ENCODE data around the gene POMT2.

The POMT2 gene

DNA sequence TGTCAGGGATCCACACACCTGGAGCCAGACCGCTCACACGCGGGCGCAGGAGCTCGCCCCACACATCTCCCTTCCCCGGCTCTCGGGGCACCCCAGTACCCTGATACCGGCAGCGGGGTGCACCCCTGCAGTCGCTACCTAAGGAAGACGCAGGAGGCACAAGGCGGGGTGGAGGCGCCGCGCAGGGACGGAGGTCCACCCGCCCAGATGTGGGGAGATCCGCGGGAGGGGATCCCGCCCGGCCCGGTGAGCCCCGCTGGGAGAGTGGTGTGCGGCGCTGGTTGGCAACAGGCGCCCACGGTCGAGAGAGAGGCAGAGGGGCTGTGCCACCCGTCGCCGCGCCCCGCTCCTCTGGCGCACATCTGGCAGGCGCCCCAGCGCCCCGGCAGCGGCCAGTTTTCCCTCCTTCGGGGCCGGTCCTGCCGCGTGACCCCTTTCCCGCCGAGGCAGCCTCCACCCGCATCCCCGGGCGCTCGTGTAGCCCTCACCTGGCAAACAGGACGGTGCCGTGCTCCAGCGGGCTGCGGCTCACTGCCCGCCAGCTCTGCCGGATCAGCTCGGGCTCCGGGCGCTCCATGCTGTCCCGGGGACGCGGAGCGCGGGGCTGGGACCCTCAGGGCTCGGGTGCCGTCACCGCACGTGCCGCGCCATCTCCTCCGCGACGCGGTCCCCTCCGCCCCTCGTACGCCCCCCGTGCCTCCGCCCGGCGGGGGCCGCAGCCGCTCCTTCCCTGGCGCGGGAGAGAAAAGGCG is 50.1 kb downstream of the POMT2 start:
- in situ Hi-C loops (cut with MboI; ENCODE audit: low sequenced_read_pairs): no loop called here

DNA sequence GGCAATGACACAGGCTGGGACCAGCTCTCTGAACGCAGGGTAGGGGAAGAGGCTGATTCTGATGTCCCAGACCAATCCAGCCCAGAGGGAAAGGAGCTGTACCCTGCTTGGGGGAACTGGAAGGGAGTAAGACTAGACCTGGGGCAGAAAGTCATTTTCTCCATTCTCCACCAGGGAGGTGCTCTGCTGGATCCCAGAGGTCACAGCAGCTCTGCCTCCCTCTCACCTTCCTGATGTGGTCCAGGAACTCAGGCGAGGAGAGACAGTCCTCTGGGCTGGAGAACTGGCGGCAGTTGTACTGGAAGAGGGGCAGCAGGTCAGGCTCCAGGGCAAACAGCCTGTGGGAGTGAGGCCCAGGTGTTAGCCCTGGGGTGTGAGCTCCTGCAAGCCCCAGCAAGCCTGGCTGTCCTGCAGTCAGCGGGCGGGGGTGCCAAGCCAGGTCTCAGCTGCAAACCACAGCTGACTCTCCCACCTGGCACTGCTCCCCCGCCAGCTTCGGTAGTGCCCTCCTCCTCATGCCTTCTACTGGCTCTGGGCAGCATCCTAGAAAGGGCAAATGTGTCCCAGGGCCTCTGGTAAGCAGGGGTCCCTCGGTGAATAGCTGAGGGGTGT is 51.6 kb downstream of the POMT2 start:
- in situ Hi-C loops (cut with MboI; ENCODE audit: low sequenced_read_pairs): no loop called here

DNA sequence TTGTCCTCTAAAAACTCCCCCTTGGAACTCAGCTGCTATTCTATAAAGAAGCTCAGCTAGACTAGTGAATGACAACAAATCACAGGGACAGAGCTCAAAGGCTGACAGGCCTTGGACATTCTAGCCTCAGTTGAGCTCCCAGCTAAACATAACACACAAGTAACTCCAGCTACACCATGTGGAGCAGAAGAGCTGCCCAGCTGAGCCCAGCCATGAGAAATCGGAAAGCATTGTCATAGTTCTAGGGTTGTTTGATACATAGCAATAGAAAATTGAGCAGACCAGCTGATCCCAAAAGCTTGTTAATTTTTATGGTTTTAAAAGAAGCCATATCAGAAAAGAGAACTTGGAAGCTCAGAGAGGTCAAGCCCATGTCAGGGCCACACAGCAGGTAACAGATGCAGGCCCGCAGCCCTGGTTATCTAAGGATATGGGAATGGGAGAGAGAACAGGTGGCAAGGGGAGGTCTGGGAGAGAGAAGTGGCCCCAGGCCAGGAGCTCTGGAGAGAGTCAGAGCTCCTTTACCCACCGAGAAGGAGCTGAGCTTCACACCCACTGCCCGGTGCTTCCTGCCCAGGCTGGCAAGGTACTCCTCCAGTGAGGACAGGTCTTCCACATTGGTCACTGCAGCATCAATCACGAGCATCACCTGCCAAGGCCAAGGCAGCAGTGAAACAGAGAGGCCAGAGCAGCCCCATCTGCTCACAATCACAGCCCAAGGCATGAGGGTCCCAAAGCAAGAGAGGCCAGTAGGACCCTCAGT is 52.6 kb downstream of the POMT2 start:
- in situ Hi-C loops (cut with MboI; ENCODE audit: low sequenced_read_pairs): no loop called here

DNA sequence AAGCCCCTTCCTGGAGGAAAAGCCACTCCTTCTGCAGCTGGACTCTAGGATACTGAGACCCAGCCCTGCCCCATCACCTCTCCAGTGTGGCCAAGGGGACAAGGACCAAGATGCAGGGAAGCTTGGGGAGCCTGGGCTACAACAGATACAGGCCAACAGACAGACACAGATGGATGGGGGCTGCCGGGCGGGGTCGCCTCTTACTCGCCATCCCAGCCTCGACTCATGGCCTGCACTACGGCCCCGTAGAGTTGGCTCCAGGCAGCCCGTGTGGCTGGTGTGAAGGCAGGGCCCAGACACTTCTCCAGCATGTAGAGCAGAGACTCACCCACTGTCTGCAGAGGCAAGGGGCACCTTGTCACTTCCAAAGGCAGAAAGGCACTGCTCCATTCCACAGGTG is 54.3 kb downstream of the POMT2 start:
- in situ Hi-C loops (cut with MboI; ENCODE audit: low sequenced_read_pairs): no loop called here

DNA sequence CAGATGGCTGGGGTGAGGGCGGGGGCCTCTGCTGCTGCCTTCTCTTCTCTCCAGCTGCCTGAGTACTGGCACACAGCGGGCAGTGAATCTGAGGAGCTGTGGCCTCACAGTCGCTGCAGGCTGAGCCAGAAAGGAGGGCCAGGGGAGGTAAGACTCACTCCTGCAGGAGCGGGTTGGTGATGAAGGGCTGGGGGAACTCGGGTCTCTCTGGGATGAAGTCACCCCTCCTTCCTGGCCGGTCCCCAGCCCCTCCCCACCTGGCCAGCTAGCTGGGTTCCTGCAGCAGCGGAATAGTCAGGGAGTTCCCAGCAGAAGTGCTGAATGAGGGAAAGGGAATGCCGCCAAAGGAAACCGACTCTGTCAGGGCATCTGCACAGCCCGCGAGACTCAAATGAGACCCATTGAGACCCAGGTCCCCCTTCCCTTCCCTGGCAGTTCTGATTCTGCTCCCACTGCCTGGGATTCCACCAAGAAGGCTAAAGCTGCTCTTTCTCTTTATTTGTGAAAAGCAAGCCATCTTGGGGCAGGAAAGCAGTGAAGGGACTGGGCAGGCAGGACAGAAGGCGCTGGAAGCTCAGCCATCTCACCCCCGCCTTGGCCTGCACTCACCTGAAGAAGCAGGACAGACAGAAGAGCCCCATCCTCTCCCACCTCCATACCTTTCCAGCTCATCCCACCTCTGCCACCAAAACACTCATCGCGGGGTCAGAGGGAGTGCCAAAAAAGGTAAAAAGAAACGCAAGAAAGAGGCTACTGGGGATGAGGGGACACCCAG is 54.9 kb downstream of the POMT2 start:
- in situ Hi-C loops (cut with MboI; ENCODE audit: low sequenced_read_pairs): no loop called here

DNA sequence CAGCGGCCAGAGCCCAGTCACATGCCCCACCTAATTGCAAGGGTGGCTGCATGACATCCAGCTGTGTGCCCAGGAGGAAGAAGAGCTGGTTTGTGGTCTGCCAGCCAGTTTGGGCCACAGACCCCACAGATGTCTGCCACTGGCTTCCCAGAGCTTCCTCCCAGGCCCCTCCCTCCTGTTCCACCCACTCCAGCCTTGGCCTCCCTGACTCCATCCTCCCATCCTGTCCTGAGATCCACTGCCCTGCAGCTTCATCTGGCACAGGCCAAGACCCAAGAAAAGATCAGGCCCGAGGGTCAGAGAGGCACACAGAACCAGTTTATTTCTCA is 55.5 kb downstream of the POMT2 start:
- in situ Hi-C loops (cut with MboI; ENCODE audit: low sequenced_read_pairs): no loop called here

DNA sequence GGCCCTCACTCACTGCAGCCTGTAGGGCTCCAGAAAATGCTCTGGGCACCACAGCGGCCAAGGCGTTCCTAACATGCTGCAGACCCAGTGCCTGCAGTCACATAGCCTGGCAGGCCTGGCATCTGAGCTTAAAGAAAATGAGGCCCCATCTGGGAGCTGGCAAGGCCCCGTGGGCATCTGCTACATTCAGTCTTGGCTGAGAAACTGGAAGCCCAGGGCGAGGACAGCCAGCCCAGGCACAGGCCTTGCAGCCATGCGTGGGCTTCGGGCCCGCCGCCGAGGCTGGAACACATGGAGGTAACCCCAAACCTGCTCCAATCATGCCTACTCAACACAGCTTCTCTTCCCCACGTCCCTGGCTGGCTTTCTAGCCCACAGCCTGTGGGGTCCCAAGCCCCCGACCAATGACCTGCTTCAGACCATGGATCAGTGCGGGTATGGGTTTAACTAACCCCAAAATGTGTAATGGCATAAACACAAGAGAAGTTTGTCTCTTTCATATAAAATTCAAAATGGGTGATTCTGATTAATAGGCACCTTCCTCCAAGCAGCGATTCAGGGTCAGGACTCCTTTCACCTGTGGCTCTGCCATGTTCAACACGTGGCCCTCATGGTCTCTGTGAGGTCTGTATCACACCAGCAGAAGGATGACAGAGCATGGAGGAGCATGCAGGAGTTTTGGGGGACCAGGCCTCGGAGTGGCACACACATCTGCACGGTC is 56.1 kb downstream of the POMT2 start:
- in situ Hi-C loops (cut with MboI; ENCODE audit: low sequenced_read_pairs): no loop called here

DNA sequence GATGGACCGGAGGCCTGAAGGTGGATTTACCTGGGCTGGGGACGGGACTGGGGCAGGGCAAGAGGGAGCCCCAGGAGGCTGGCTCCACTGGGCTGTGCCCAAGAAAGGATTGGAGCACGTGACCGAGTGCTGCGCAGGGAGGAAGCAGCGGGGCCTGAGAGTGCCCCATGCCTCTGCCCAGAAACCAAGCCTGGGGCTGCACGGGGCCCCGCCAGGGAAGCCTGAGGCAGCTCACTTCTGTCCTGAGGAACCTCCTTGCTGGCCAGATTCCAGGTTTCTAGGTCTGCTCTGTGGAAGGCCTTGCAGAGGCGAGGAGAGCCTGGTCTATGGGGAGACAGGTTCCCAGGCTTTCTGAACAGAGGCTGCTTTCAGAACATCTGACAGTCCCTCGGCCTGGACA is 60.1 kb downstream of the POMT2 start:
- in situ Hi-C loops (cut with MboI; ENCODE audit: low sequenced_read_pairs): no loop called here

DNA sequence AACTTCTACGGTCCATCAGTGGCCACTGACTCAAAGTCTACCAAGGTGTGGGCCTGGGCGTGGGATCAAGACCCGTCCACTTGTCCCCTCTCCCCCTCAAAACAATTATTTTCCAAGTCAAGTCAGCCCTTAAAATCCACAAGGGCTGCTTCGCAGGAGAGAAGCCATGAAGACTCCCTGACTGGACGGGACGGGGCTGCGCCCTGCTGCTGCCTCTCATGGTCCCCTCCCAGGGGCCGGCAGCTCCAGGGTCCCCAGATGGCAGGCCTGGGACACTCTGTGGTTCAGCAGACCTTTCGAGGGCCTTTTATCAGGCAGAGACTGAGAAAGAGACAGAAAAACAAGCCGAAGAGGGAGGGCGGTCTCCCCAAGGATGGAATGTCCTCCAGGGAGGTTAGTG is 60.5 kb downstream of the POMT2 start:
- in situ Hi-C loops (cut with MboI; ENCODE audit: low sequenced_read_pairs): no loop called here

DNA sequence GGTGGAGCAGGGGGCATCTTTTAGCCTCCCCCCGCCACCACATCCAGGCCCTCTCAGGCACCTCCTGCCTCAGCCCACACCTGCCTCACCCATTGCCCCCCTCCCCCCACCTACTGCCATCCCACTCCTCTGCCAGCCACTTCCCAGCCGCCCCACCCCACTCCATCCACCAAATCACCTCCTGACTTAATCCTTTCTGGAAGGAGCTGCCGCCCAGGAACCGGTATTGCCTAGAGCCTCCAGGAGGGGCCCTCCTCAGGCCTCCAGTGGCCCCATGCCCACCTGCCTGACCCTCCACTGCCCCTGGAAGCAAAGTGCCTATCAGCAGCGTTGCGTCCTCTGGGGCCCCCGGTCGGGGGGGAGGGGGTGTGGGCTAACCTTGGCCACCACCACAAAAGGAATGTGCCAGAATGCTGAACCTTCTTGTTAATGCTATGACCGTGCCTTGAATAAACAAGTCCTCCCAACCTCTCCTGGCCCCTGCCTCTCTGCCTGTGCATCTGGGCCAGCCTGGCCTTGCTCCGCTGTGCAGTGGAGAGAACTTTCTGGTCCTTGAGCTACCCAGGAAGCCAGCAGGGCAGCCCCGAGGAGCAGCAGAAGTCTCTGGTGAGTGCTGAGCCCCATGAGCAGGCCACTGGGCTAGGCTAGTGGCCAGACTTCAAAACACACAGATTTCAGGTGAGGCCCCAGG is 61.5 kb downstream of the POMT2 start:
- in situ Hi-C loops (cut with MboI; ENCODE audit: low sequenced_read_pairs): no loop called here

DNA sequence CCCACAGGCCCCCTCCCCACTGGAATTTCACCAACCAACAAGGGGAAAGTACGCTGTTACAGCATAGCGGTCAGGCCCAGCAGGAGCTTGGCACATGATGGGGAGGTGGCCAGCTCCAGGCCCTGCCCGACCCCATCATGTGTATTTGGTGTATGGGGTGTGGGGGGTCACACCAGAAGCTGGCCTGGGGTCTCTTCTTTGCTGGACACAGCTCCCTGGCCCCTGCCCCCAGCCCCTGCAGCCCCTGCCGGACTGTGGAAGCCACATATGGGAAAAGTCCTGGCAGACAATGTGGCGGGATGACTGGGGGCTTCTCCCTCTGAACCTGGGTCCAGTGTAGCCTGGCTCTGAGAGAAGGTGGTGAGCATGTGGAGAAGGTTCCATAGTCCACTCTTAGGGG is 62.1 kb downstream of the POMT2 start:
- in situ Hi-C loops (cut with MboI; ENCODE audit: low sequenced_read_pairs): no loop called here

DNA sequence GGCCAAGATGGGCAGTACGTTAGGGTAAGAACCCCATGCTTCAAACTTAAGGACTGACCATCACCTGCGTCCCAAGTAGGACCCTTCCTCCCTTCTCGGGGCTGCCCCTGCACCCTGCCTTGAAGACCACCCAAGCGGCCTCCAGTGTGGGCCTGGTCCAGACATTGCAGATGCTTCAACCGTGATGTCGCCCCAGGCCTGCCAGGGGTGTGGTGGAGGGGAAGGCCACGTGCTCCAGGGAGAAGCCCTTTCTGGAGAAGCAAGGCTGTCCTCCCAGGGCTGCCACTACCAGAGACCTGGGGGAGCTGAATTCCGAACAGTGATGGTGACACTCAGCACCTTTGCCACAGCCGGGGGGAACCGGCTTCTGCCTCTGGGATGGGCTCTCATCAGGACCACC is 63.0 kb downstream of the POMT2 start:
- in situ Hi-C loops (cut with MboI; ENCODE audit: low sequenced_read_pairs): no loop called here

DNA sequence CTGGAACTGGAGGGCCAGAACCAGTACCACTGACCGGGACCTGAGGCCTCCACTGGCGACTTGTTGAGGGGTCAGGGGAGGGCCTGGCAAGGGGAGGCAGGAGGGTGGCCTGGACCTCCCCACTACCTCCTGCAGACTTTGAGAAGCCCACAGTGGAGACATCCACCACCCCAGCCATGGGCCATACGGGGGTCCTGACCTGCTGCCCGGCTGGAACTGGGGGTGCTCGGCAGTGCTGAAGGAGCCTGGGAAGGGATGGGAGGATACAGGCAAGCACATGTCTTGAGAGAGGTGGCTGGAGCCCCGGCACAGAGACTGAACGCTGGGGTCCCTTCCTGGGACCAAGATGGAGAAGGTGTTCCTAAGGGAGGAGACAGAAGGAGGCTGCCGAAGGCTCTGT is 64.0 kb downstream of the POMT2 start:
- in situ Hi-C loops (cut with MboI; ENCODE audit: low sequenced_read_pairs): no loop called here

DNA sequence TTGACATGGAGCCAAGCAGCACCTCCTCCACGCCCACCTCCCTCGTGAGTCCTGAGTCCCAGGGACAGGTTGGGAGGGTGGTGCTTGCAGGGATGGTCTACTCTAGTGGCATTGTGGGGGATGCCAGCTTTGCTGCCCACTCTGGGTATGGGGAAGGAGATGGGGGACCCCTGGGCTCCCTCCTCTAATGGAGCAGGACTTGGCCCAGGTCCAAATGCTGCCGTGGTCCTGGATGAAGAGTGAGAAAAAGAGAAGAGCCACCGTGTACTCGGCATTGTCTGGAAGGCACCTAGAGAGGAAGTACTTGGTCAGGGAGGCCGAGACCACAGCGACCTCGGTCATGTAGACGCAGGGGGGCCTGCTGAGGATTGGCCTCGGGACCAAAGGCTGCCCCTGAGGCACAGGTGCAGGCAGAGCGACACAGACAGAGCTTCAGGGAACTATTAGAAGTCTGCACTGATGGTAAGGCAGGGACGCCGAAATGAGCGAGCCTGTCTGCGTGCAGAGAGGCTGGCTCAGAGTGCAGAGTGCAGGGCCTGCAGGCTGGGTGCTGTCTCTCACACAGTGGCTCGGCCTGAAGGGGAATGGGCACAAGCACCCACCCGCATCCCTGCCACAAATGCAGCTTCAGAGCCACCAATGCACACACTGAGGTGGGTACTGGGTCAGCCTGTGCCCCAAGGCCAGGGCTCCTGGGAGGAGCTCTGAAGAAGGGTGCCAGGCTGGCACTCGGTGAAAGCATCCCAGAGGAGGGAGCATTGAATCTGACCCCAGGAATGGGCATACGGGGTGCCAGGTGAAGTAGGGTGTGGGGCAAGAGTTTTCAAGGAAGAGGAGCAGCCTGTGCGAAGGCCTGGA is 67.1 kb downstream of the POMT2 start:
- in situ Hi-C loops (cut with MboI; ENCODE audit: low sequenced_read_pairs): no loop called here

DNA sequence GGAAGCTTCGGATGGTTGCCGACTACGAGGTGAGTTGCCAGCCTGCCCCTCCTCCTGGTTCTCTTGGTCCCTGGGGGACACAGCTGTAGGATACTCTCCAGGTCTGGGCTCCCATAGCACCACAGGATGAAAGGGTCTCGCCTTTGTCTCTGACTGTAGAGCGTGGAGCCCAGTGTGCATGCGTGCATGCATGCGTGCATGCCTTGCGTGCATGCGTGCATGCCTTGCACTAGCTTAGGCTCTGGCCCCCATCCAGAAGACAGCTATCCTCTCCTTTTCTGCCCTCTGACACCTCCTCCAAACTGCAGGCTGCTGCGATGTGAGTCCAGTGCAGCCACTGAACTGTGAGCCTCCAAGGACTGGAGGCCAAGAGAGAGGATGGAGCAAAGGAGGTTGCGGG is 68.8 kb downstream of the POMT2 start:
- in situ Hi-C loops (cut with MboI; ENCODE audit: low sequenced_read_pairs): no loop called here

DNA sequence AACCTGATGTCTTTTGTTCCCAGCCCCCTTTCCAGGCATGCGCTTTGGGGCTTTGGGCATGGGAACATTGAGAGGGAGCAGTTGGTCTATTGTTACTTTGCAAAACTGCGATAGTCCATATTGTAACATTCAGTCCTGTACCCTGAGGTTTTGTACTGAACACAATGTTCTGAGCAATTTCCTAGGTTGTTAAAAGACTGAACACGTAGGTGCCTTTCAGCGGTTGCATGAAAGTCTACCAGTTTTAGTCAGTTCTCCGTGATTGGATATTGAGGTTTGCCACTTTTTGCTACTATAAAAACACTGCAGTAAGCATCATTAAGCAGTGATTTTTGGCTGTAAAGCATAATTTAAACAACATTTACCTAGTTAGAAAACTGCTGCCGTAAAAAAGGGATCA is 69.8 kb downstream of the POMT2 start:
- in situ Hi-C loops (cut with MboI; ENCODE audit: low sequenced_read_pairs): no loop called here

DNA sequence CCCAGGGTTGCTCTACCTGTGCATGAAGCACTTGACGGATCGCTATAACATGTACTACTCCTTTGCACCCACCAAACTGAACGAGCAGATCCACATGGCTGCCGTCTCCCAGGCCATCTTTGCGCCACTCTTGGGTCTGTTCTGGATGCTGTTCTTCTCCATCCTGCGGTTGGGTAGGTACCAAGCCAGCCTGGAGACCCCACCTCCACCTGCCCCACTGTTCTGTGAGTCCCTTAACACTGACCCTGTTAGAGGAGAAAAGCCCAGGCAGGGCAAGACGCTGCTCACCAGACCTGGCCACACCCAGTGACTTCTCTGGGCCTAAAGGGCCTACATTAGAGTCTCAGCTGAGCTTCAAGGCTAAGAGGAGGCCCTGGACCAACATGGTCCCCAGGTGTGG is 71.4 kb downstream of the POMT2 start:
- in situ Hi-C loops (cut with MboI; ENCODE audit: low sequenced_read_pairs): no loop called here

DNA sequence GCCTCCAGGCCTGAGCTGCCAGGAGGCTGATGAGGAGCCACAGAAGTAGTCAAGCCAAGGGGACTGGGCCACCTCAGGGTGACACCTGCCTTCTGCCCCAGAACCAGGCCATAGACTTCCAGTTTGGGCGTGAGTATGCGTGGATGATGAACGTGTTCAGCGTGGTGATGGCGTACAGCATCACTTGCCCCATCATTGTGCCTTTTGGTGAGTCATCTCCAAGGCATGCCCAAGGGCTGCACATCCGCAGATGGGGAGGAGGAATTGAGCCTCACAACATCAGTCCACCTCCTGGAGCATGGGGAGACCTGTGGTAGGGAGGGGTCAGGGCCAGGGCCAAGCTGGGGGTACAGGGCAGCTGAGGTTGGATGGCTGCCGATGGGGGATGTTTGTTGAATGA is 72.0 kb downstream of the POMT2 start:
- in situ Hi-C loops (cut with MboI; ENCODE audit: low sequenced_read_pairs): no loop called here

DNA sequence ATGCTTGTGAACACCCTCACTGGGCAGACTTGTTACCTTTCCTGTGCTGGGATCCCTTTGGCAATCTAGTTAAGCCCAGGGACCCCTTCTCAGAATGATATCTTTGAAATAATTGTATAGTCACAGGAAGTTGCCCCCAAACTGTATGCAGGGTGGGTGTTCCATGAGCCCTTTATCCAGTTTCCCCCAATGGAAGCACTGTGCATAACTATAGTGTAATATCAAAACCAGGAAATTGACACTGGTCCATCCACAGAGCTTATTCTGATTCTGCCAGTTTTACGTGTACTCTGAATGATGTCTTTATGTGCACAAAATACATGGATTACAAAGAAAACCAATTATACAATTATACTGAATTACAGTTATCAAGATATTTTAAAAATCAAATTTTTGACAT is 73.9 kb downstream of the POMT2 start:
- in situ Hi-C loops (cut with MboI; ENCODE audit: low sequenced_read_pairs): no loop called here
